LNCAP (cell line): Measurements from ENCODE around the gene SLC13A4.

Experiments
- TF ChIP-seq, protein P1 (sequence below): fragments of 450-650 bp; IDR thresholded peaks from 2 replicates; pipeline ENCODE4 v1.5.1; 2017; ENCODE audit warnings: mild to moderate bottlenecking

The SLC13A4 gene, protein sequence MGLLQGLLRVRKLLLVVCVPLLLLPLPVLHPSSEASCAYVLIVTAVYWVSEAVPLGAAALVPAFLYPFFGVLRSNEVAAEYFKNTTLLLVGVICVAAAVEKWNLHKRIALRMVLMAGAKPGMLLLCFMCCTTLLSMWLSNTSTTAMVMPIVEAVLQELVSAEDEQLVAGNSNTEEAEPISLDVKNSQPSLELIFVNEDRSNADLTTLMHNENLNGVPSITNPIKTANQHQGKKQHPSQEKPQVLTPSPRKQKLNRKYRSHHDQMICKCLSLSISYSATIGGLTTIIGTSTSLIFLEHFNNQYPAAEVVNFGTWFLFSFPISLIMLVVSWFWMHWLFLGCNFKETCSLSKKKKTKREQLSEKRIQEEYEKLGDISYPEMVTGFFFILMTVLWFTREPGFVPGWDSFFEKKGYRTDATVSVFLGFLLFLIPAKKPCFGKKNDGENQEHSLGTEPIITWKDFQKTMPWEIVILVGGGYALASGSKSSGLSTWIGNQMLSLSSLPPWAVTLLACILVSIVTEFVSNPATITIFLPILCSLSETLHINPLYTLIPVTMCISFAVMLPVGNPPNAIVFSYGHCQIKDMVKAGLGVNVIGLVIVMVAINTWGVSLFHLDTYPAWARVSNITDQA

DNA sequence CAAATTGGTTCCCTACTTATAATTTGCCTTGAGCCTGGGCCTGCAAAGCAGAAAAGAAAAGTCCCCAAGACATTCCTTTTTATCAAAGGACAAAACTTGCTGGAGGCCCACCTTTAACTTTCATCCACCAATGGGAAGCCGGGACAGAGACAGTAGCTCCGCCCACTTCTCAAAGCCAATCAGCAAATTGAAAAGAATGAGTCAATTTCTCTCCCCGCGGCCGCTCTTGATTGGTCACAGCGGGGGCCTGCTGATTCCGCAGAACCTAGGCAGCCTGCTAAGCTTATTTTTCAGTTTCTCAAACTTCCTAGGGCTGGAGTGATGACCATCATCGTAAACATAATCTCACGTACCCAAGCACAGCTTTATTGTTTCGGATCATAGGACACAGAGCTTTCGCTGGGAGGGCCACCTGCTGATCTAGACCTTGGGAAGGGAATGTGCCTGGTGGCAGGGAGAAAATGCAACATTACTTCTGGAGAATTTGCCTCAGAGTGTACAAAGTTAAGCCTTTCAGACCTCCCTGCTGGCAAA is at the start of gene SLC13A4:
TSS of gene SLC13A4 (minus strand) at position 51 of the 534 bp plus-strand sequence. CDS start 690 bp downstream, outside the sequence.
- TF ChIP-seq, protein P1, sequence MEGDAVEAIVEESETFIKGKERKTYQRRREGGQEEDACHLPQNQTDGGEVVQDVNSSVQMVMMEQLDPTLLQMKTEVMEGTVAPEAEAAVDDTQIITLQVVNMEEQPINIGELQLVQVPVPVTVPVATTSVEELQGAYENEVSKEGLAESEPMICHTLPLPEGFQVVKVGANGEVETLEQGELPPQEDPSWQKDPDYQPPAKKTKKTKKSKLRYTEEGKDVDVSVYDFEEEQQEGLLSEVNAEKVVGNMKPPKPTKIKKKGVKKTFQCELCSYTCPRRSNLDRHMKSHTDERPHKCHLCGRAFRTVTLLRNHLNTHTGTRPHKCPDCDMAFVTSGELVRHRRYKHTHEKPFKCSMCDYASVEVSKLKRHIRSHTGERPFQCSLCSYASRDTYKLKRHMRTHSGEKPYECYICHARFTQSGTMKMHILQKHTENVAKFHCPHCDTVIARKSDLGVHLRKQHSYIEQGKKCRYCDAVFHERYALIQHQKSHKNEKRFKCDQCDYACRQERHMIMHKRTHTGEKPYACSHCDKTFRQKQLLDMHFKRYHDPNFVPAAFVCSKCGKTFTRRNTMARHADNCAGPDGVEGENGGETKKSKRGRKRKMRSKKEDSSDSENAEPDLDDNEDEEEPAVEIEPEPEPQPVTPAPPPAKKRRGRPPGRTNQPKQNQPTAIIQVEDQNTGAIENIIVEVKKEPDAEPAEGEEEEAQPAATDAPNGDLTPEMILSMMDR, result no peak

DNA sequence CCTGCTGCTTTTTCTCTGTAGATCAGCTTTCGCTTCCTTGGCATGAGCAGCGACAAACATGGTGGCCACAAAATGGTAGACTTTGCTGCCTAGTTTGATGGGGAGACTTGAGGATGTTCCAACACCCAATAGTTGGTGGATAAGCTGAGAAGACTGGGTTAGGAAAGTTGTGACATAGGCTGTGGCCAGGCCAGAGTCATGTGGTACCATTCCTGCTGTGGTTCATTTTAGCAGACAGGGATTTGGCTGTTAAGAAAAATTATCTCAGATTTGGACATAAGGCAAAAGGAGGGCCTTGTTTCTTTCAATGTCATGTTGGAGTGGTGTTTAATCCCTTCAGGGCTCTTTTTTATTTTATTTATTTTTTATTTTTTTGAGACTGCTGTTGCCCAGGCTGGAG is 47.2 kb upstream of the SLC13A4 start:
- TF ChIP-seq, protein P1, result no peak

DNA sequence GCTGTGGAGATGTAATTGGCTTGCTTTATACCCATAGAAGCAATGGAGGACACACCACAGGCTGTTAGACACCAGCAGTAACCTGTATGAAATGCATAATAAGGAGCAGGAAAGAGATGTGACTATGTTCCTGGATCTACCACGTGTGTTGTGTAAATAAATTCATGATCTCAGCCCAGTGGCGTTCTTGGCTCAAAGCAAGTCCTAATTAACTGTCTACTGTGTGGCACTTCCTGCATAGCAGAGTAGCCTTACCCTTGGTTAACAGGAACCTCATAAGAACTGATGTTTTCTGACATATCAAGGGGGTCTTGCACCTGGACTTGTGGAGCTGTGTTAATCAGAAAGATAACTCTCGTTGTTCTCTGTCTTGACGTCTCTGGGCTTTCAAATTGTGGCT is 46.3 kb upstream of the SLC13A4 start:
- TF ChIP-seq, protein P1, result no peak

DNA sequence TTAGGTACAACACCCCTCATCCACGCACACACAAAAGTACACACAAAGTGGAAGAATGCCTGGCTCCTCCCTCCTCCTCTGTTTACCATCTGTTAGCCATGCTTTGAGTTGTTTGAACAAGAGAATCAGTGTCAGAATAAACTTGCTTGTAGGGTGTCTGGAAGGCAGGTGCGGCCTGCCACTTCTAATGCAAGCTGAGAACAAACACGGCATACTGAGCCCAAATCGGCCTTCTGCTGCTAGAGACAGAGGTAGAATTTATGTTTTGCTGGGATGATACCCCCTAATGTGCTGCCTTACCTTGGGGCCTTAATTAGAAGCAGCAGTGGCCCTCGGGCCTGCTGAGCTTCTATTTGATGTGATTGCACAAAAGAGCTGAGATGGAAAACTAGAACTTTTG is 45.5 kb upstream of the SLC13A4 start:
- TF ChIP-seq, protein P1, result no peak

DNA sequence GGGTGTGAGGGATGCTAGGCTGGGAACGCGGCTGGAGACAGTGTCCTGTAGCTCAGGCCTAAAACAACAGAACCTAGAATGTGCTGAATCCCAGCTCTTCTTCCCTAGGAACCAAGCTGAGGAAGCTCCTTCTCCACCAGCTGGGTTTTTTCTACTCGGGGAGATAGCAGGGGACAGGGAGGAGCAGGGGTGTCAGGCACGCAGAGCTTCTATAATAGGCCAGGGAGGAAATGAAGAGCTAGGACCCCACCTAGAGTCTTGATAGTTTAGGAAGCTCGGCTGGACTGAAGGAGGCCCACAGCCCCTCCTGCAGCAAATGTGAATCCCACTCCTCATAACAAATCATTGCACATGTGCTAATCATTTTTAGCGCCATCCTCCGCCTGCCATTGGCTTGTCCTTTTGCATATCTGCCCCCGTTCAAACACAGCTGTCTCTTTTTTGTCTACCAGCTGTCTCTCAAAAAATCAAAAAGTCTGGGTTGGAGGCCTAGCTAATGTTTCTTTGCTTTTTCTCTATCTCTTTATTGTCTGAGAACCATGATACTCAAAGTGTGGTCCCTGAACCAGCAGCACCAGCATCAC is 44.7 kb upstream of the SLC13A4 start:
- TF ChIP-seq, protein P1, result no peak

DNA sequence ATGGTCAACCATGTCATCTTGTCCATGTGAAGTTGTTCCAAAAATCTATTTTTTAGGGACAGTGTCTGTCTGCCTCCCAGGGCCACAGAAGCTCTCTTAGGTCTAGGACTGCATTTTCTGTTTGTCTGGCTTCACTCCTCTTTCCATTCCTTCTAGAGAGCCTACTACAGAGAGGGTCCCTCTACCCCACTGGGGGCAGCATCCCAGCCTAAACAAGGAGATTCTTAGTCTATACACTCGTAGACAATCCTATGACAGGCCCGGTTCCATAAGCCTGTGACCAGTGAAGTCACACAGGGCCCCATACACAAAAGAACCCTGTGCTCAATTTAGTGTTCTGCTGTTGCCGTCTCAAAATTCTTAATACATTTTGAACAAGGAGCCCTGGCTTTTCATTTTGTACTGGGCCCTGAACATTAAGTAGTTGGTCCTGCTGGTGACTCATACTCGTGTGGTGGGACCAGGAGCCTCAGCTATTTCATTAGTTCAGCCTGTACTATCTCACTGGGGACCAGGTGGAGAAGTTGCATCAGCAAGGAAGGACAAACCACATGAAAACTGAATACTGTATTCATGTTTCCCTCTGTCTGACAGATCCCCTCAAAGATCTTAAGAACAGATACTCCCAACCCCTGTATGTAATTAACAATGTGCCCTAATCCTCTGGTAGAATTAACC is 44.1 kb upstream of the SLC13A4 start:
- TF ChIP-seq, protein P1, result no peak

DNA sequence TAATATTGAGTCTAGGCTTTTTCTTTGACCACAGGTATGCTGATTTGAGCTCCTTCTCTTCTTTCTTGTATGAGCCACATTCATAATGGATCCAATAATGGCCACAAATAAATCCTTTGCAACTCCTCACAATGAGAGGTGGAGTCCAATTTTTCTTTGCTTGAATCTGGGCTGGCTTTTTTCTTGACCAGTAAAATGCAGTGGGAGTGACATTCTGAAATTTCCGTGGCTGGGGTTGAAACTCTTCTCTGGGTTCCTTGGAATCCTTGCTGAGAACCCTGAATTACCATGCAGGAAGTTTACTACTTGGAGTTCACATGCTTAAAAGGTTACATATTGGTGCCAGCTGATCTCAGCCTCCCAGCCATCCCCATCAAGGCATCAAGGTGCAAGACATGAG is 43.1 kb upstream of the SLC13A4 start:
- TF ChIP-seq, protein P1, result no peak
